Vagina (tissue), 2 donors: Measurements from ENCODE around the gene SLC6A4. TPM values are rescaled to one million over a fixed set of nuclear protein-coding genes. Genes with fewer than 3 reads are reported as not detected.

ENCODE experiments used
- DNase-seq, 2 donors: peaks; one replicate each; pipeline ENCODE4 v3.0.0-alpha.2; 2017; ENCODE audit errors: extremely low spot score in 2 of 2
- H3K27ac ChIP-seq: fragments of 200-600 bp; sonication (generic); one replicate; pipeline ENCODE4 v1.5.1; 2019
- H3K27me3 ChIP-seq: fragments of 200-600 bp; sonication (generic); one replicate; pipeline ENCODE4 v1.5.1; 2019
- H3K36me3 ChIP-seq, 2 donors: fragments of 200-600 bp; sonication (generic); one replicate each; pipeline ENCODE4 v1.5.1; 2017 to 2019
- H3K4me1 ChIP-seq: fragments of 200-600 bp; sonication (generic); one replicate; pipeline ENCODE4 v1.5.1; 2019
- H3K4me3 ChIP-seq, 2 donors: fragments of 200-600 bp; sonication (generic); 1 replicate in 1 of 2; 2 replicates in 1 of 2; pipeline ENCODE4 v1.5.1; 2016 to 2019
- H3K9me3 ChIP-seq: fragments of 200-600 bp; sonication (generic); one replicate; pipeline ENCODE4 v1.5.1; 2019
- CTCF ChIP-seq, 3 experiments: fragments of 450-650 bp in 2 of 3; fragments of 200-600 bp in 1 of 3; sonication (generic) in 1 of 3; IDR thresholded peaks; one replicate each; pipeline ENCODE4 v1.5.1; 2017 to 2019; ENCODE audit warnings: antibody characterized with exemption in 3 of 3, mild to moderate bottlenecking in 2 of 3, moderate library complexity in 2 of 3
- POLR2A ChIP-seq, 2 donors: fragments of 450-650 bp; IDR thresholded peaks; one replicate each; pipeline ENCODE4 v1.6.1; 2017; ENCODE audit warnings: antibody characterized with exemption in 2 of 2, mild to moderate bottlenecking in 2 of 2, moderate library complexity in 2 of 2
- POLR2AphosphoS5 ChIP-seq, 2 donors: sonication (generic); formaldehyde crosslinking; IDR thresholded peaks; one replicate each; pipeline ENCODE4 v1.9.0; 2017; ENCODE audit warnings: antibody characterized with exemption in 2 of 2, mild to moderate bottlenecking in 2 of 2, low read depth in 1 of 2; ENCODE audit not compliant: insufficient read depth in 1 of 2
- intact Hi-C: fragments of 100-400 bp; cut with DNase I; formaldehyde crosslinking; loops from one replicate; pipeline ENCODE4 v1.15.1; 2023
- total RNA-seq: library from RNA; depleted of rRNA; stranded (reverse); fragments of >200 nt; gene quantifications from one replicate; pipeline ENCODE4 v1.2.3, GENCODE V29; 2016

The SLC6A4 gene
- total RNA-seq, 1 donor from 2014 or later, result 0.98 TPM

DNA sequence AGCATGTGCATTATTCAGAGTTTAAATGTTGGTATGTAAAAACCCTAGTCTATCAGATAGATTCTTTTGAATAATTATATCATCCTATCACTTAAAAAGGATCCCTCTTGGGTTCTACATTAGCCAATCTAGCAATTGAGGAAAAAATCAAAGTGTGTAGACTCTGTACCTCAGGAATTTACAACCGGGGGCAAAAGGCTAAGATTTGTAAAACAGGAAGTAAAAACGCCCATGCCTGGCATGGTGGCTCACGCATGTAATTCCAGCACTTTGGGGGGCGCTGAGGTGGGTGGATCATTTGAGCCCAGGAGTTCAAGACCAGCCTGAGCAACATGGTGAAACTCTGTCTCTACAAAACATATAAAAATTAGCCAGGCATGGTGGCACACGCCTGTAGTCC lies 58.6 kb downstream of the SLC6A4 start:
- DNase-seq, result no peak
- H3K27ac ChIP-seq, result no peak overlapping the region
- TF ChIP-seq POLR2A (IDR thresholded peaks at IDR 0.05) (no peak), CTCF (IDR thresholded peaks at IDR 0.05) (no peak), POLR2AphosphoS5 (IDR thresholded peaks at IDR 0.05; ENCODE audit: insufficient read depth in 1 of 2, low read depth in 1 of 2) (no peak)
- no peaks in the 10 kb centered on the region for H3K9me3 ChIP-seq
- no peak overlapping the region for H3K4me3 ChIP-seq
- no peaks in the 10 kb centered on the region for H3K4me1 ChIP-seq
- H3K27me3 ChIP-seq, result no peaks in the 10 kb centered on the region
- intact Hi-C loops, result no loop called here
- peaks cover 0 to 25% of the 10 kb centered on the region in 2 donors for H3K36me3 ChIP-seq

DNA sequence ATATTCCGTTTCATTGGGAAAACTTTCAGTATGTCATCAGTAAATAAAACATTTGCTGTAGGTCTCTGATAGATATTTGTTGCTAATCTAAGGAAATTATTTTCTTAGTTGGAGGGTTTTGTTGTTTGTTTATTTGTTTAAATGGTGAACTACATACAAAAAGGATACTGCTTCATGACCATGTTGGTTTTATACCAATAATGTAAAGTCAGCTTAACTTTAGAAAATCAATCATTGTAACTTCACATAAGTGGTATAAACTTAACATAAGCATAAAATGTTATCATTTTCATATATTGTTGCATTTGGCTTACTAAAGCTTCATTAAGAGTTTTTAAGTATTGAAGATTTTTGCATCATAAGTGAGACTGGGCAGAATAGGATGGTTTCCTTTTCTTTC lies 60.9 kb downstream of the SLC6A4 start:
- no peak for TF ChIP-seq CTCF (IDR thresholded peaks at IDR 0.05)
- TF ChIP-seq POLR2A (IDR thresholded peaks at IDR 0.05), result no peak
- no peak for TF ChIP-seq POLR2AphosphoS5 (IDR thresholded peaks at IDR 0.05; ENCODE audit: insufficient read depth in 1 of 2, low read depth in 1 of 2)
- Histone ChIP-seq H3K27ac (no peak overlapping the region), H3K4me3 (no peak overlapping the region), H3K27me3 (no peaks in the 10 kb centered on the region), H3K9me3 (no peaks in the 10 kb centered on the region), H3K4me1 (no peaks in the 10 kb centered on the region), H3K36me3 (peaks cover 0 to 4% of the 10 kb centered on the region in 2 donors)
- intact Hi-C loops, result no loop called here
- no peak for DNase-seq

- H3K4me1 ChIP-seq, result no peaks in the 10 kb centered on the region
- TF ChIP-seq POLR2A (IDR thresholded peaks at IDR 0.05) (no peak), POLR2AphosphoS5 (IDR thresholded peaks at IDR 0.05; ENCODE audit: insufficient read depth in 1 of 2, low read depth in 1 of 2) (no peak), CTCF (IDR thresholded peaks at IDR 0.05) (no peak)
- H3K9me3 ChIP-seq, result no peaks in the 10 kb centered on the region
- no peak for DNase-seq
- H3K4me3 ChIP-seq, result no peak overlapping the region
- H3K27me3 ChIP-seq, result no peaks in the 10 kb centered on the region
- intact Hi-C loops, result no loop called here
- H3K27ac ChIP-seq, result no peak overlapping the region
- H3K36me3 ChIP-seq, result no peaks in the 10 kb centered on the region
Observed at GRCh38 chr17:30173649-30174048, 61.8 kb downstream of the SLC6A4 start.

DNA sequence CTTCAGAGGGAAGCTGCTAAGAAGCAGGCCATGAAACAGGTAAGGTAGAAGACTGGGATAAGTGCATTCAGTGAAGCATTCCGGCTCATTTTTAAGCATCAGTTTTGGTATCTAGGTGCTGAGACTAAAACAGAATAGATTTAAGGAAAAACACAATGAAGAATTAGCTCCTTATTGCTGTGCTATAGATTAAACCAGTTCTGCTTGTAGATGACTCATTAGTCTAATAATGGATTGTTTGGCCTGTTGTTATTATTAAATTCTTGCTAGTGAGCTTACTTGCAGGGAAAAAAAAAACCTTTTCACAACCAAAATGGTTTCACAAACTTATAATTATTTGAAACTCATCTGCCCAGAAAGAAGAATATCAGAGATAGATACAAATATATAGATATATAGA lies 62.9 kb downstream of the SLC6A4 start:
- Histone ChIP-seq H3K4me3 (no peak overlapping the region), H3K4me1 (no peaks in the 10 kb centered on the region), H3K9me3 (no peaks in the 10 kb centered on the region), H3K27me3 (no peaks in the 10 kb centered on the region), H3K27ac (no peak overlapping the region), H3K36me3 (no peaks in the 10 kb centered on the region)
- intact Hi-C loops, result no loop called here
- no peak for DNase-seq
- TF ChIP-seq POLR2A (IDR thresholded peaks at IDR 0.05) (no peak), CTCF (IDR thresholded peaks at IDR 0.05) (no peak), POLR2AphosphoS5 (IDR thresholded peaks at IDR 0.05; ENCODE audit: insufficient read depth in 1 of 2, low read depth in 1 of 2) (no peak)

GRCh38 chr17:30170415-30170987 lies 65.0 kb downstream of the SLC6A4 start:
- H3K9me3 ChIP-seq, result no peaks in the 10 kb centered on the region
- H3K36me3 ChIP-seq, result no peaks in the 10 kb centered on the region
- DNase-seq, result no peak
- H3K4me3 ChIP-seq, result no peak overlapping the region
- H3K4me1 ChIP-seq, result no peaks in the 10 kb centered on the region
- no peaks in the 10 kb centered on the region for H3K27me3 ChIP-seq
- TF ChIP-seq POLR2A (IDR thresholded peaks at IDR 0.05) (no peak), POLR2AphosphoS5 (IDR thresholded peaks at IDR 0.05; ENCODE audit: insufficient read depth in 1 of 2, low read depth in 1 of 2) (peak in 1 of 2 donors; percentile 15)
- intact Hi-C loops, result no loop called here
- no peak overlapping the region for H3K27ac ChIP-seq
